Measurements from ENCODE around the gene CEP89.

- no peak for TF ChIP-seq POLR2AphosphoS5 (IDR thresholded peaks at IDR 0.05; ENCODE audit: low read depth, low read length)
- no peak for TF ChIP-seq POLR2A (IDR thresholded peaks at IDR 0.05; ENCODE audit: low read depth, low read length)
These were observed 114.2 kb downstream of the CEP89 start for GRCh38 chr19:32857584-32857983.

Data from GM12892 (cell line).